Stimulated activated CD8-positive, alpha-beta memory T cell treated with anti-CD3 and anti-CD28 coated beads, Interleukin-15, amount 100 ng/mL, for 4 hours (primary cell): ENCODE measurements around the gene SMIM22.

Experiments used
- DNase-seq, 2 donors: peaks; one replicate each; pipeline ENCODE4 v3.0.0-alpha.2; 2020; ENCODE audit warnings: low read depth in 2 of 2

The SMIM22 gene

DNA sequence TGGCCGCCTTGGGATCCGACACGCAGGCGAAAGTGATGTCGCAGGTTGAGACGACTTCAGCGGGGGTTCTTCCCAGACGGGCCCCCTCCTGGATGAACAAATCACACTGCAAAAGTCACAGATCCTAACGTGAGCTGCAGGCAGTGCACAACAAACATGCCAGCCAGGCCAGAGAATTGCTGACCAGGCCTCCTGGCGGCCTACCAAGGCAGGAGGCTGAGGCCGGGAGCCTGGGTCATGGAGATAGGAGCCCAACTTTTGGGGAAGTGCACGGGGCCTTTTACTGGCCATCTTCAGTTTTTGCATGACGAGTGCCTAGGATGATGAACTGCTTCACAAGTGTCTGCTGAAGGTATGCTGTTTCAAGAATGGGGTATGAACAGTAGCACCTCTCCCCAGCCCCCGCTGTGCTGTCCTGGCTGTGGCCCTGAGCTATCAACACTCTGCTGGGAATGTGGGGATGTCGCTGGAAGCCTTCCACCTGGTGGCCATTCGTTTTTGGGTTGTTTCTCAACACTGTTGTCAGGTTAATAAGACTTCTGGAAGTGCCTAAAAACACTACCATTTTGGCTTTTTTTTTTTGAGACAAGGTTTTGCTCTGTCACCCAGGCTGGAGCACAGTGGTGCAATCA is 19.5 kb downstream of the SMIM22 start:
- DNase-seq, result no peak

DNA sequence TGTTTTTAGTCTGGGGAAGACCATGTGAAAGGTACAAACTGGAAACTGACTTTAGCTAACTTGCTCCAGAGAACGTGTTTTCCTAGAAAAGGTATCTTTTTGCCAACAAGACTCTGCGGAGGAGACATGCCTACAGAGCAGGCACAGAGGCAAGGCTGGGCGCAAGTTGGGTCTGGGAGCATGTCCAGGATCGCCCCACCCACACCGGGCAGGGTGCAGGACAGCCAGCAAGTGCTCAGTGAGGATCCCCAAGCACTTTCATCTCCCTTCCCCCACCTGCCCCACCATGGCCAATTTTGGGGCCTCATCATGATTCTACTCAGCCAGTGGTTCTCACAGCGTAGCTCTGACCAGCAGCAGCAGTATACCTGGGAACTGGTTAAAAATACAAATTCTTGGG is 25.5 kb downstream of the SMIM22 start:
- no peak for DNase-seq

DNA sequence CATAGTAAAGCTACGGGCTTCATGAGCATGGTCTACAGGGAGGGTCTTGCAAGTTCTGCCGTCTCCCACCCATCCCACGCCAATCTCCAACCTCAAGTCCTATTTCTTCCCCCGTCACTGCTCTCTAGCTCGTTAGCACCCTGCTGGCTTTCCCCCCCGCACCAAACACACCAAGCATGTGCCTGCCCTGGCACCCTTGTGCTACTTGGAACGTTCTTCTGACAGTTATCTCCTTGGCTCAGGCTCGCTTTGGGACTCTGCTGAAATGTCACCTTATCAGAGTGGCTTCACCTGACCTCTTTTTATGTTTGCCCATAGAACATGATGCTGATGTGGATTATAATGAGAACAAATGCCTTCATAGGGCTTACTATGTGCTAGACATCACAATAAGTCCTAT is 30.0 kb downstream of the SMIM22 start:
- DNase-seq, result no peak

GRCh38 chr16:4826526-4826925 is 31.4 kb downstream of the SMIM22 start:
- no peak for DNase-seq

DNA sequence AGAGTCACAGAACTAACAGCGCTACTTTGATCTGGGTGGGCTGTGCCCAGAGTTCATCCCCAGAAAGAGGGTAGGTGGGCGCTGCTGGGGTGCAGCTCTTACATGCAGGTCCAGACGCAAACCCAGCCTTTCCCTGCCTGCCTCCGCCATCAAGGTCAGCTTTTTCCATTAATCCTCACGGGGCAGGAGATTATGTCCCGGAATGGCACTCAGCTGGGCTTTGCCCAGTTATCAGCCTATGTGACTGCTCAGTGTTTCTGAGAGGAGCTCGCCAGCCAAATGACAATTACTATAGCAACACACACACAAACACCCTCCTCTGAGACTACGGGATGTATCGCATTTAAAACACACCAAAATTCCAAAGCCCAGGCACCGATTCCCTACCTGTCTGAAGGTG is 31.8 kb downstream of the SMIM22 start:
- DNase-seq, result no peak

GRCh38 chr16:4828567-4829321 is 33.6 kb downstream of the SMIM22 start:
- DNase-seq, result no peak

GRCh38 chr16:4830408-4830807 is 35.2 kb downstream of the SMIM22 start:
- no peak for DNase-seq

DNA sequence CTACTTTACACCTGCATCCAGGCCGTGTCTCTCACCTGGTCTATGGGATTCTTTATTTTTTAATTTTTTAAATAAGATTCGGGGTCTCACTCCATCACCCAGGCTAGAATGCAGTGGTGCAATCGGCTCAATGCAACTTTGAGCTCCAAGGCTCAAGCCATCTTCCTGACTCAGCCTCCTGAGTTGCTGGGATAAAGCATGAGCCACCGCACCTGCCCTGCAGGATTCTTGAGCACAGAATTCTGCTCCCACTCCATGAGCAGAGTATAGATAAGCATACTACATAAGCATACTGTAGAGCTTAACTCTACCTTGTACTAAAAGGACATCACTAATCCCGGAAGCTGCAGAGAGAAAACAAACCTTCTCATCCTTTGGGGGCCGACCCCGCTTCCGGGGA is 36.4 kb downstream of the SMIM22 start:
- DNase-seq, result no peak

DNA sequence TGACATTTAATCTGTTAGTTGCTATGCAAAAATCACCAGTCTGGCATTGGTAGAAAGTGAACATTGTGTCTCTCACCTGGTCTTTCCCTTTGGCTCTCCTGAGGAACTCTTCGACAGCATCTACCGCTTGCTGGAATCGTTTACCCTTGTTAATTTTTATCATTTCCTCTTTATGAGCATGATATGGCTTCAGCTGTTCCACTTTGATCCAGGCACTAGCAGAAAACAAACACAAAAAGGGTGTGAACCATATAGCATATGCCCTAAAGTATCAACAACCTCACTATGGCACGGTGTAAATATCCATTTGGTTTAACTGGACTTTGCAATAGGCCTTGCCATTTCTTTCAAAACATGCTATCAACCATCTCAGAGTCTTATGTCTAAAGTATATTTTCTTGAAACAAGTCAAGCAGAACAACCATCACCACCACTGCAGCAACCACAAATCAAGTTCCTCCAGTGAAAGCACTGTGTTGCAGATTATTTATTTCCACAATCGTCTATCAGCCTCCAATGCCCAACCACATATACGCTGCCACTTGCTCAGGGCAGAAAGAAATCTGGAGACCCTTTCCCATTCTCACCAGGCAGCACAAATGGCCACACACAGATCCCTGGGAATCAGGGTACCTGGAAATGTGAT is 37.7 kb downstream of the SMIM22 start:
- no peak for DNase-seq

DNA sequence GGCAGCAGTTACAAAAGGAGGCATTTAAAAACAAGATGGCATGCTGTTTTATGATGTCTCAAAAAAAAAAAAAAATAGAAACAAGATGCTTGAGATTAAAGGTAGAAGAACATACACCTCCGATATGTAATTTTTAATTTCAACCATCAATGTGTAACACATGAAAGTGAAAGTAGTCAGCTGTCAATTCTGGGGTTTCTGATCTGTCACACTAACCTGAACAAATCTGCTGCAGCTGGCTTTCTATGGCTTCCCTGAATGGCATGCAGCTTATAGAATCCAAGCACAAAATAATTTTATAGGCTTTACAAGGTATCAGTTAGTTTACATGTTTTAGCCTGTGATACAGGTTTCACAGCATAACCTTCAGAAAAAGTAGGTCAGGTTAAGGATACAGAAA is 38.4 kb downstream of the SMIM22 start:
- DNase-seq, result no peak

DNA sequence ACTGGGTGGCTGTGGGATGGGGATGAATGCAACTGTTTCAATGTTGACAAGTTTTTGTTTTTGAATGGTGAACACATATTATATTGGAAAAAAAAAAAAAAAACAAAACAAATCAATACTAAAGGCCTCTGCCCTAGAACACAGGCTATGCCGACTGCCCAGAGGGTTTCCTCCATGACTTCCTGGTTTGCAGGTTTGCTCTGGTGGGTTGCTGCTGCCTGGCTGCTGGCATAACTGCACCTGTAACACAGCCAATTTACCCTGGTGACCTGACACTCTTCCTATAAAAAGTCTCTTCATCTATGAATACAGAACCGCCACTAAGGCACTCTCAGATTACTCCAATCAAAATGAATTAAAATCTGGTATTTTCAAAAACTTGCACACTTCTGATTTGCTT is 41.6 kb downstream of the SMIM22 start:
- no peak for DNase-seq

- no peak for DNase-seq
These were observed 42.7 kb downstream of the SMIM22 start for GRCh38 chr16:4837733-4838501.

GRCh38 chr16:4839942-4840341 is 44.8 kb downstream of the SMIM22 start:
- DNase-seq, result no peak

DNA sequence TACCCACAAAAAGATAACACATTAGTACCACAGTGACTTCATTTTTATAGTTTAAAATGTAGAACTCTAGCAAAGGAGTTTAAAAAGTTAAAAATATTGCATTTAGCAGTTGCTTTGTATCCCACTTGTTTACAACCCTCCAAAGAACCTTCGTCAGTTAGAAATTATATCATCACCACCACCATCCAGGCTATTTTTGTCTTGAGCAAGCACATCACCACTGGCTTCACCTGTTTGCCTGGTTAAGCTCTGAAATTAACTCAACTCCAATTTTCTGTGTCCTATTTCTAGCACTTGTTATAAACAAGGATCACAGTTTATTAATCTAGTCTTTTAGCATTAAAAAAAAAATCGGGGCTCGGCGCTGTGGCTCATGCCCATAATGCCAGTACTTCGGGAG is 45.8 kb downstream of the SMIM22 start:
- no peak for DNase-seq
